Measurements from ENCODE around the gene TMEM164. TPM values are rescaled to one million over a fixed set of nuclear protein-coding genes. Genes with fewer than 3 reads are reported as not detected.
A peak's percentile ranks its signal among the peaks of the same experiment; 100 is the strongest.

TMEM164 gene
- total and polyA plus RNA-seq, 10 of the 15 experiments (the other 5 are each of a cell fraction or from before 2014, with no cell fraction given) = 0.61 to 18.3 (median 7.0) TPM

DNA sequence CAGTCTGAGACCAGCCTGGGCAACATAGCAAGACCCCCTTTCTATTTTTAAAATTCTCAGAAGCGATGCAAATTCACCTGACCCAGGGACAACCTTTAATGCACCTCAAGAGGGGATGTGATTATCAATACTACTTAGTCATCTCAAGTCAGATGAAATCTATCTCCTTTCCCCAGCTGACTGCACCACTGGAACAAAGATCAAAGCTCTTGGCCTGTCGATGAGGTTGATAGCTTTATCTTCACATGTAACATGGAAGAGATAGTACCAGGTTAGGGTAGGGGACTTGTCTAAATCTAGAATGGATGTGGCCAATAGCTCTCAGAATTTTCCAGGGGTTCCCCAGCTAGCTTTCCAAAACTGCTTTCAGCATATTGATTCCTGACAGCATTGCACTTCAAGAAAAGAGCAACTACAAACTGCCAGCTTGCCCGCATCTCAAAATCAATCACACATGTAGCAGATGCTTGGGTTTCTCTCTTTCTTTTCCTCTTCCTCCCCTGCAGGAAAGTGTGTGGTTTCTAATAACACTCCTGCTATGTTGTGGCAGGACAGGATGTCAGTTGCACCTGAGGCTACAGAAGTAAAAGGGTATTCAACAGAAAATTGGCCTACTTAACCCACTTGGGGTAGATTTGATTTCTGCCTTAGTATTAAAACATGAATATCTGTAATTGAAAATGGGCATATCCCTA is 12.2 kb upstream of the TMEM164 start:
- intact Hi-C loops (cut with micrococcal nuclease; ENCODE audit: unreplicated experiment) = no loop called here
- peak; percentile 20; the same call in 1 of the 2 replicates for TF ChIP-seq RUNX3 (IDR thresholded peaks at IDR 0.05; ENCODE audit: low read length)
- no peak for TF ChIP-seq SMAD5 (IDR thresholded peaks at IDR 0.05; ENCODE audit: low read depth)
- Histone ChIP-seq H3K36me3 (ENCODE audit: control insufficient read depth in 2 of 2, insufficient read depth in 2 of 2, low read length in 1 of 2) (no peaks in the 10 kb centered on the region), H3K27ac (ENCODE audit: control insufficient read depth, insufficient read depth) (no peak overlapping the region), H3K9ac (ENCODE audit: control insufficient read depth, insufficient read depth, low read length) (no peak overlapping the region), H3K4me1 (ENCODE audit: control insufficient read depth, insufficient read depth, low read length) (no peaks in the 10 kb centered on the region), H4K20me1 (ENCODE audit: control insufficient read depth, insufficient read depth) (no peaks in the 10 kb centered on the region), H2AFZ (ENCODE audit: control insufficient read depth, low read depth, low read length) (no peak overlapping the region), H3K27me3 (replicated peaks in 1 of 2; ENCODE audit: control insufficient read depth in 2 of 2, insufficient read depth in 2 of 2, low read length in 1 of 2) (no peaks in the 10 kb centered on the region), H3K79me2 (ENCODE audit: control insufficient read depth, insufficient read depth, low read length) (no peaks in the 10 kb centered on the region), H3K9me3 (replicated peaks; ENCODE audit: control insufficient read depth, insufficient read depth, low read length) (no peaks in the 10 kb centered on the region), H3K4me3 (no peak overlapping the region), H3K4me2 (ENCODE audit: control insufficient read depth, insufficient read depth) (no peak overlapping the region)
- CTCF ChIA-PET = interaction anchor here (1.2 kb wide), 1 partner anchor 156 kb away, joined by 5 read pairs; no protein-coding TSS in a partner anchor
- no TSS peak for BruUV-seq (replicated peaks)
- POLR2A ChIA-PET = no interaction called here
- FAIRE-seq = no peak
- in situ Hi-C loops (cut with MboI) = no loop called here
- RAD21 ChIA-PET (ENCODE audit: unreplicated experiment) = no interaction called here
- ATAC-seq = no peak
- 13% methylated on average over 3 of the region's 3 CpGs for WGBS (ENCODE audit: insufficient coverage, insufficient replicate concordance, low lambda C conversion rate, missing lambda C conversion rate)
- SMC1A ChIA-PET (ENCODE audit: uncharacterized antibody, unreplicated experiment) = interaction anchor here (0.6 to 0.9 kb wide), 2 partner anchors 417 to 658 kb away, joined by 3 read pairs; no protein-coding TSS in a partner anchor
- DNase-seq (ENCODE audit: low read depth, low spot score) = no peak

- no peak overlapping the region for H3K9ac ChIP-seq (ENCODE audit: control insufficient read depth, insufficient read depth, low read length)
- H2AFZ ChIP-seq (ENCODE audit: control insufficient read depth, low read depth, low read length) = no peak overlapping the region
- ChIA-PET POLR2A (interaction anchor here (0.6 kb wide), 1 partner anchor 32 kb away, joined by 3 read pairs; no protein-coding TSS in a partner anchor), SMC1A (ENCODE audit: uncharacterized antibody, unreplicated experiment) (no interaction called here), CTCF (no interaction called here), RAD21 (ENCODE audit: unreplicated experiment) (no interaction called here)
- TF ChIP-seq TCF7 (IDR thresholded peaks at IDR 0.05; ENCODE audit: borderline replicate concordance) (no peak), HDAC2 (IDR thresholded peaks at IDR 0.05) (no peak), ZSCAN29 (IDR thresholded peaks at IDR 0.05) (no peak), ZNF384 (IDR thresholded peaks at IDR 0.05; ENCODE audit: borderline replicate concordance, low read depth, low read length) (no peak), IKZF2 (IDR thresholded peaks at IDR 0.05) (no peak), HDGF (IDR thresholded peaks at IDR 0.05) (no peak), NFYB (IDR thresholded peaks at IDR 0.05; ENCODE audit: insufficient read depth, low read depth, low read length) (no peak), CHD1 (IDR thresholded peaks at IDR 0.05; ENCODE audit: low read depth, low read length) (no peak), NFYA (IDR thresholded peaks at IDR 0.05; ENCODE audit: borderline replicate concordance, low read depth, low read length) (no peak), ZZZ3 (IDR thresholded peaks at IDR 0.05; ENCODE audit: control insufficient read depth, insufficient read length, low read depth) (no peak), CHD2 (IDR thresholded peaks at IDR 0.05; ENCODE audit: borderline replicate concordance, low read depth, low read length) (no peak), RCOR1 (conservative IDR thresholded peaks at IDR 0.05; ENCODE audit: low read depth, low read length) (no peak), NR2C1 (IDR thresholded peaks at IDR 0.05) (no peak)
- TF ChIP-seq, protein P1, sequence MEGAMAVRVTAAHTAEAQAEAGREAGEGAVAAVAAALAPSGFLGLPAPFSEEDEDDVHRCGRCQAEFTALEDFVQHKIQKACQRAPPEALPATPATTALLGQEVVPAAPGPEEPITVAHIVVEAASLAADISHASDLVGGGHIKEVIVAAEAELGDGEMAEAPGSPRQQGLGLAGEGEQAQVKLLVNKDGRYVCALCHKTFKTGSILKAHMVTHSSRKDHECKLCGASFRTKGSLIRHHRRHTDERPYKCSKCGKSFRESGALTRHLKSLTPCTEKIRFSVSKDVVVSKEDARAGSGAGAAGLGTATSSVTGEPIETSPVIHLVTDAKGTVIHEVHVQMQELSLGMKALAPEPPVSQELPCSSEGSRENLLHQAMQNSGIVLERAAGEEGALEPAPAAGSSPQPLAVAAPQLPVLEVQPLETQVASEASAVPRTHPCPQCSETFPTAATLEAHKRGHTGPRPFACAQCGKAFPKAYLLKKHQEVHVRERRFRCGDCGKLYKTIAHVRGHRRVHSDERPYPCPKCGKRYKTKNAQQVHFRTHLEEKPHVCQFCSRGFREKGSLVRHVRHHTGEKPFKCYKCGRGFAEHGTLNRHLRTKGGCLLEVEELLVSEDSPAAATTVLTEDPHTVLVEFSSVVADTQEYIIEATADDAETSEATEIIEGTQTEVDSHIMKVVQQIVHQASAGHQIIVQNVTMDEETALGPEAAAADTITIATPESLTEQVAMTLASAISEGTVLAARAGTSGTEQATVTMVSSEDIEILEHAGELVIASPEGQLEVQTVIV (IDR thresholded peaks at IDR 0.05; ENCODE audit: borderline replicate concordance, partially characterized antibody) = no peak
- in situ Hi-C loops (cut with MboI) (no loop called here), intact Hi-C loops (cut with micrococcal nuclease; ENCODE audit: unreplicated experiment) (no loop called here)
- H3K4me1 ChIP-seq (ENCODE audit: control insufficient read depth, insufficient read depth, low read length) = no peaks in the 10 kb centered on the region
- H3K27ac ChIP-seq (ENCODE audit: control insufficient read depth, insufficient read depth) = no peak overlapping the region
- FAIRE-seq (no peak), ATAC-seq (no peak), DNase-seq (ENCODE audit: low read depth, low spot score) (no peak)
- no peaks in the 10 kb centered on the region for H3K27me3 ChIP-seq (replicated peaks in 1 of 2; ENCODE audit: control insufficient read depth in 2 of 2, insufficient read depth in 2 of 2, low read length in 1 of 2)
- no peak overlapping the region for H3K4me3 ChIP-seq
- H3K4me2 ChIP-seq (ENCODE audit: control insufficient read depth, insufficient read depth) = no peak overlapping the region
- WGBS (ENCODE audit: insufficient coverage, insufficient replicate concordance, low lambda C conversion rate, missing lambda C conversion rate) = 60% methylated on average over 1 of the region's 1 CpG
- no peaks in the 10 kb centered on the region for H3K36me3 ChIP-seq (ENCODE audit: control insufficient read depth in 2 of 2, insufficient read depth in 2 of 2, low read length in 1 of 2)
- H3K79me2 ChIP-seq (ENCODE audit: control insufficient read depth, insufficient read depth, low read length) = no peaks in the 10 kb centered on the region
- BruUV-seq (replicated peaks) = no TSS peak
- no peaks in the 10 kb centered on the region for H4K20me1 ChIP-seq (ENCODE audit: control insufficient read depth, insufficient read depth)
- no peaks in the 10 kb centered on the region for H3K9me3 ChIP-seq (replicated peaks; ENCODE audit: control insufficient read depth, insufficient read depth, low read length)
Measured at GRCh38 chrX:109992203-109992602, 10.7 kb upstream of the TMEM164 start.

Measured in GM12878 (cell line).